ENCODE data around the gene RELN. TPM values are rescaled to one million over a fixed set of nuclear protein-coding genes. Genes with fewer than 3 reads are reported as not detected.

The RELN gene
- total RNA-seq, 1 donor from 2014 or later, result 7.1 TPM

DNA sequence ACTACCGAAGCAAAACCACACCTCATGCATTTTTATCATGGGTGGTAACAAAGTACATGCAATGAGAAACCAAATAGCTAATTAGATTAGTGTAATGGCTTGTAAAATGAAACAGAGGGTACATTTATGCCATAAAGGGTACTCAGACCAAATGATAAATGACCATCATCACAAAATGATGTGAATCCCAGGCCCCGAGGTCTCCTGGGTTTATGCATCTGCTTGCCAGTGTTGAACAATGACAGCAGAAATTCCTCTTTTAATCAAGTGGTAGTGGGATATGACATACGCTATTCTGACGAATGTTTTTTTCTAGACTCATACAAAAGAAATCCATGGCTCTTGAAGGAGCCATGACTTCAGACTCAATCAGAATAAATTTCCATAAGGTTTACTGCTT is 293.9 kb downstream of the RELN start:
- no peak for DNase-seq (ENCODE audit: low read depth)
- TF ChIP-seq, protein P1, sequence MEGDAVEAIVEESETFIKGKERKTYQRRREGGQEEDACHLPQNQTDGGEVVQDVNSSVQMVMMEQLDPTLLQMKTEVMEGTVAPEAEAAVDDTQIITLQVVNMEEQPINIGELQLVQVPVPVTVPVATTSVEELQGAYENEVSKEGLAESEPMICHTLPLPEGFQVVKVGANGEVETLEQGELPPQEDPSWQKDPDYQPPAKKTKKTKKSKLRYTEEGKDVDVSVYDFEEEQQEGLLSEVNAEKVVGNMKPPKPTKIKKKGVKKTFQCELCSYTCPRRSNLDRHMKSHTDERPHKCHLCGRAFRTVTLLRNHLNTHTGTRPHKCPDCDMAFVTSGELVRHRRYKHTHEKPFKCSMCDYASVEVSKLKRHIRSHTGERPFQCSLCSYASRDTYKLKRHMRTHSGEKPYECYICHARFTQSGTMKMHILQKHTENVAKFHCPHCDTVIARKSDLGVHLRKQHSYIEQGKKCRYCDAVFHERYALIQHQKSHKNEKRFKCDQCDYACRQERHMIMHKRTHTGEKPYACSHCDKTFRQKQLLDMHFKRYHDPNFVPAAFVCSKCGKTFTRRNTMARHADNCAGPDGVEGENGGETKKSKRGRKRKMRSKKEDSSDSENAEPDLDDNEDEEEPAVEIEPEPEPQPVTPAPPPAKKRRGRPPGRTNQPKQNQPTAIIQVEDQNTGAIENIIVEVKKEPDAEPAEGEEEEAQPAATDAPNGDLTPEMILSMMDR (IDR thresholded peaks at IDR 0.05; ENCODE audit: insufficient read depth, low read length, poor library complexity, severe bottlenecking), result no peak
- Histone ChIP-seq H3K36me3 (ENCODE audit: control insufficient read depth, insufficient read depth, low read length) (no peaks in the 10 kb centered on the region), H3K4me3 (ENCODE audit: low read depth, low read length) (no peak overlapping the region), H3K27me3 (ENCODE audit: control insufficient read depth, insufficient read depth, low read length) (no peaks in the 10 kb centered on the region)

DNA sequence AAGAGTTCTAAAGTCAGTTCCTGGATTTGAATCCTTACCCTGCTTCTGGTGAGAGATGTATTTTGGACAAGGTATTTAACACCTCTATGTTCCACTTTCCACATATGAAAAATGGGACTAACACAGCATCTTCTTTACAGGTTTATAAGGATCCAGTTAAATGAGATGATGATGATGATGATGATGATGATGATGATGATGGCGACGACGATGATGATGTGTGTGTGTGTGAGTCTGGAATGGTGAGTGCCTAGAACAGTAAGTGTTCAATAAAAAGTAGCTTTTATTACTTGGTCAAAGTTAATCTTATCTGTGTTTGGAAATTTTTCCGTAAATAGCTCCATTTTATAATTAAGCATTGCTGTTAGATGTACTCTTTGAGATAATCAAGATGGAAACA is 295.2 kb downstream of the RELN start:
- no peak for DNase-seq (ENCODE audit: low read depth)
- H3K36me3 ChIP-seq (ENCODE audit: control insufficient read depth, insufficient read depth, low read length), result no peaks in the 10 kb centered on the region
- H3K27me3 ChIP-seq (ENCODE audit: control insufficient read depth, insufficient read depth, low read length), result no peaks in the 10 kb centered on the region
- TF ChIP-seq, protein P1 (IDR thresholded peaks at IDR 0.05; ENCODE audit: insufficient read depth, low read length, poor library complexity, severe bottlenecking), result no peak
- H3K4me3 ChIP-seq (ENCODE audit: low read depth, low read length), result no peak overlapping the region

DNA sequence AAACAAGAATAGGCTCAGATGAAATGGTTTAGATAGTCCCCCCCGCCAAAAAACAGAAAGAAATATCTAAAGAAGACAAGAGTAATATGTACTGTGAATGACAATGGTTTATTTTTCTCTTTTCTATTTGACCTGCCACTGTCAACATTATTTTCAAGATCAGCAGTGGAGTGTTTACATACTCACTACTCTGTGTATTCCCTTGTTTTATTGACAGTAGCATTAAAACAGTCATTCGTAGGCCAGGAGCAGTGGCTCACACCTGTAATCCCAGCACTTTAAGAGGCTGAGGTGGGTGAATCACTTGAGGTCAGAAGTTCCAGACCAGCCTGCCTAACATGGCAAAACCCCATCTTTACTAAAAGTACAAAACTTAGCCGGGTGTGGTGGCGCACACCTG is 298.2 kb downstream of the RELN start:
- Histone ChIP-seq H3K36me3 (ENCODE audit: control insufficient read depth, insufficient read depth, low read length) (no peaks in the 10 kb centered on the region), H3K27me3 (ENCODE audit: control insufficient read depth, insufficient read depth, low read length) (no peaks in the 10 kb centered on the region), H3K4me3 (ENCODE audit: low read depth, low read length) (no peak overlapping the region)
- no peak for DNase-seq (ENCODE audit: low read depth)
- TF ChIP-seq, protein P1 (IDR thresholded peaks at IDR 0.05; ENCODE audit: insufficient read depth, low read length, poor library complexity, severe bottlenecking), result no peak

DNA sequence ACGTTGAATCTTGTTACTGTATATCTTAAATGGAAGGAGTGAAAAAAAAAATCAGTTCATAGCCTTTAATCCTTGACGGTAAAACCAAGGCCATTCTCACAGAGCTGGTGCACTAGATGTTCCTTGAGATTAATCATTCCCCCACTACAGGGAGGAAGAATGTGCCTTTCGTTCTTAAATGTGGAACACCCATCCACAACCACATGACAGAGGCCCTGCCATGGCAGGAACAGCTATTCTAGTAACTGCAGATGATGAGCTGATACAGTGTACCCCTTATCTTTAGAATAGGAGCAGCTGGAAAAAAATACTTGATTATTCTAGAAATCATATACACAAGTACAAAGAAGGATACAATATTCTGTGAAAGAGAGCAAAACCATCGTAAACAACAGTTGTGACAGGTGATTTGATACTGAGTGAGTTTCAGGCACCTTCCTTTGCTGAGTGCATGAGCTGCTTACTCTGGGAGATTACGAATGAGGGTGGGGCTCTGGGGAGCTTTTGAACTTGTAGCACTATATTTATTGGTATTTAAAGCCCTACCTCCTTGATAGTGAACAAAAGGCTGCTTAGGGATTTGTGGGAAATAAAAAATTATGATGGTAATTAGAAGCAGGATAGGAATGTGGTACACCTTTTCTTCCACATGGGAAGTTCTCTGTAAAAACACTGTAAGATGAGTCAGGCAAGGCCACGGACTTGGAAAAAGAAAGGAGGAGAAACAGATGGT is 299.1 kb downstream of the RELN start:
- no peak for DNase-seq (ENCODE audit: low read depth)
- Histone ChIP-seq H3K36me3 (ENCODE audit: control insufficient read depth, insufficient read depth, low read length) (no peaks in the 10 kb centered on the region), H3K27me3 (ENCODE audit: control insufficient read depth, insufficient read depth, low read length) (no peaks in the 10 kb centered on the region), H3K4me3 (ENCODE audit: low read depth, low read length) (no peak overlapping the region)
- TF ChIP-seq, protein P1 (IDR thresholded peaks at IDR 0.05; ENCODE audit: insufficient read depth, low read length, poor library complexity, severe bottlenecking), result no peak

DNA sequence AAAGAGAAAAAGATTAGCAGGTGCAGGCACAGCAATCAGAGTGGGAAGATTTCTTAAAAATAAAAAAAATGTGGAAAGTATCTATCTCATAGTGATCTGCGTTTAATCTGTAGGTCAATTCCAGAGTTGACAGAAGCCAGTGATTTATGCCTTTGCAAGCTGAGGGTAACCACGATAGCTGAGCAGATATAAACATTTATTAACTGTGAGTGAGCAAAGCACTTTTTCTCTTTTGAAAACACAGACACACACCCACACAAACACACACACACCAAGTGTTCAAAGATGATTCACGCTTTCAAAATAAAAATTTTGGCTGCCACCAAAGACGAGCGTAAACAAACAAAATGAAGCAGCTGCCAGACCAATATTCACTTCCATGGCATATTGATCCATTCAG is 300.2 kb downstream of the RELN start:
- no peaks in the 10 kb centered on the region for H3K36me3 ChIP-seq (ENCODE audit: control insufficient read depth, insufficient read depth, low read length)
- no peak for DNase-seq (ENCODE audit: low read depth)
- TF ChIP-seq, protein P1 (IDR thresholded peaks at IDR 0.05; ENCODE audit: insufficient read depth, low read length, poor library complexity, severe bottlenecking), result no peak
- H3K27me3 ChIP-seq (ENCODE audit: control insufficient read depth, insufficient read depth, low read length), result no peaks in the 10 kb centered on the region
- no peak overlapping the region for H3K4me3 ChIP-seq (ENCODE audit: low read depth, low read length)

DNA sequence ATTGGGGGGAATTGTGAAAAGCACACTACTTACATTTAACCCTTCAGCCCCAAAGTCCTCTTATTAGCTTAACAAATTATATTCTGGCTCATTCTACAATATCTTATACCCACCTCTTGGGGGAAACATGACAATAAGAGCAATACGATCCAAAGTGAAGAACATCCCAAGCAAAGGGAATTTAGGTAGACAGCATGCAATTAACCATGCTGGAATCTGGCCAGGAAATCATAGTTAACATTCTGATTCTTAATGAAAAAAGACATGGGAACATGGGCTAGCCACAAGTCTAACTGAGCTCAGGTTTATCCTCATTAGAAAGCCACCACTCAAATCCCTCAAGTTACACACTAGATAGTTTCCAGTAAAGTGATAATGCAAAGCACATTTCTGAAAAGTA is 301.5 kb downstream of the RELN start:
- no peak for DNase-seq (ENCODE audit: low read depth)
- H3K36me3 ChIP-seq (ENCODE audit: control insufficient read depth, insufficient read depth, low read length), result no peaks in the 10 kb centered on the region
- H3K27me3 ChIP-seq (ENCODE audit: control insufficient read depth, insufficient read depth, low read length), result no peaks in the 10 kb centered on the region
- no peak overlapping the region for H3K4me3 ChIP-seq (ENCODE audit: low read depth, low read length)
- TF ChIP-seq, protein P1 (IDR thresholded peaks at IDR 0.05; ENCODE audit: insufficient read depth, low read length, poor library complexity, severe bottlenecking), result no peak
